ENCODE data around the gene NFIB.

The NFIB gene

DNA sequence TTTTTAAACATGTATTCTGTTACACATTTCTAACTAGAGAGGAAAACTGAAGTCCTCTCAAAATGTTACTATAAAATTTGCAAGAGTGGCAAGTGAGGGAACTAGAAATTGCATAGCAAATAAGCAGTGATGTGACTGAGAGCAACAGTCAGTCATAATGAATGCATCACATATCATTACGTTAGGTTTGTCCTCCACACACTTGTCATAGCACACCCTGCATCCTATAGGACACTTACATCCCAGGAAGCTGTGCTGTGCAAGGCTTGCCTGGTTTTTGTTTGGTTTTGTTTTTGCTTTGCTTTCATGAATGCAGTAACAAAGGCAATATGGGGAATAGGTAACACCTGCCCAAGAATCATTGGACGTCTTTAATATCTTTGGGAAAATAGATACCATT, 10.8 kb downstream of the NFIB start:
- DNase-seq: no peak

- no peak for DNase-seq
Measured at GRCh38 chr9:14302405-14302804, 11.5 kb downstream of the NFIB start.

GRCh38 chr9:14301583-14302021, 12.3 kb downstream of the NFIB start:
- DNase-seq: no peak

DNA sequence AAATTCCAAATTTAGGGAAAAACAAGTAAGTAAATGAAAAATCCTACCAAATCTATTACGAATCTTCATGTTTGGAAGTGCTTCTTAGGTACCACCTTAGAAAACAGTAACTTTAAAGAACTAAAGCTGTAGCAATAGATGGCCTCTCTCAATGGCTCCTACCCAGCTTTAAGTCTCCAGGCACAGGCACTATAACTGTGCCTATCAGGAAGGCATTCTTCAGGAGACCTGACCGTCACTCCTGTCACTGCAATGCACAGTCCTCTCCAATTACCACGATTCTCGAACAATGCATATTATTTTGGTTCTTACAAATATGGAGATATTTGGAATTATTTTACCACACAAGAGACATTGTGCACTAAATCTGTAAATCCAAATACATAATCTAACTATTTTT, 12.9 kb downstream of the NFIB start:
- no peak for DNase-seq

- DNase-seq: no peak
Measured at GRCh38 chr9:14300588-14300987, 13.4 kb downstream of the NFIB start.

DNA sequence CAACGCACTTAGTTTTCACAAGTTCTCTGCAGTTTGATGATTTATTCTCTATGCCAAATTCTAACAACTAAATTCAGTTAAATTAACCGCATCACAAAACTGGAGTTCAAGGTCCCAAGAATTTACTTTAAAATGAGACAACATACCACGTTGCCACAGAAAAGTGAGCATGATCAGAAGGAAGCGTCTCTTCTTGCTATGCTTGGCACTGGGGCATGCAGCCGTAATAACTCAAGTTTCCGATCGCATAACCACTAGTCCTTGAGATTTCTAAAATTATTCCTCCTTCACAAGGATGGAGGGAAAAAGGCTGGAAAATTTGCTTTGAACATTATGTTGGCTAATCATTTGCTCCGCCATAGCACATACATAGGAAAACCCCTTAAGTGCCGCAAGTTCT, 13.9 kb downstream of the NFIB start:
- DNase-seq: no peak

GRCh38 chr9:14298601-14299022, 15.3 kb downstream of the NFIB start:
- DNase-seq: no peak

- no peak for DNase-seq
Measured at GRCh38 chr9:14296495-14297113, 17.3 kb downstream of the NFIB start.

- DNase-seq: no peak
Measured at GRCh38 chr9:14294659-14295058, 19.3 kb downstream of the NFIB start.

DNA sequence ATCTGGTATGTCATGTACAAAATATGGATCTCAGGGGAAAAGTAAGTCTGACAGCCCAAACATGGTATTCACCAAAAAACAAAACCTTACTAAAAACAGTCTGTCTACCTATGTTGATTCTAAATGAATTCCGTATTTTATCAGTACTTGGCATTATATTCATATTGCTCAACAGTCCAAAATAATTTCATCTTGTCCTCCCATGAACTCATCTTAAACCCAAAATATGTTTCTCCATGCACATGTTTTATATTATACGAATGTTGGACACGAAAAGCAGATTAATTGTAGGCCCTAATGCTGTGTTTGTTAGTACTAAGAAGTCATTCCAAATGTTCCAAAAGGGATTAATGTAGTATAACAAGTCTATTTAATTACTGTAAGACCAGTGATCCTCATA, 20.1 kb downstream of the NFIB start:
- no peak for DNase-seq

DNA sequence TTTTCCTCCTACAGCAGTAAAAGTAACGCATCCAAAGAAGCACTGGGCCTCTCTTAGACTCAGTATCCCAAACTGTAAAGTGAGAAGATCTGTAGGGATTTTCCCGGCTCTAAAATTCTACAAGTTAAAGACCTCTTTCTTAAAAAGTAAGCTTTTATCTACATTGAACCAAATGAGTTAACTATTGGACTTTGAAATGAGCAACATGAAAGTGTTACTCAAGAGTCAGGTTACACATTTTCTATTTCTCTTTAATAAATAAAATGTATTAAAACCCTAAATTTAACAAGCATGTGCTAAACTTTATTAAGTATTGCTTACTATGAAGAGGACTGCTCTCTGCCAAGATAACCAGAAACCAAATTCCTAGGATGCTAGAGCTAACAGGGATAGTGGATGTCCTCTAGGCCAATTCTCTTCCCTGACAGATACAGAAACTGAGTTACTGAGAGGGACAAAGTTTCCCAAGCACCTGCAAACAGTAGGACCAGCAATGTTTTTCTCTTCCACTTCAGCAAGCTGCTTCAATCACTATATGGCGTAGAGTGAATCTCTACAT, 21.7 kb downstream of the NFIB start:
- DNase-seq: no peak

DNA sequence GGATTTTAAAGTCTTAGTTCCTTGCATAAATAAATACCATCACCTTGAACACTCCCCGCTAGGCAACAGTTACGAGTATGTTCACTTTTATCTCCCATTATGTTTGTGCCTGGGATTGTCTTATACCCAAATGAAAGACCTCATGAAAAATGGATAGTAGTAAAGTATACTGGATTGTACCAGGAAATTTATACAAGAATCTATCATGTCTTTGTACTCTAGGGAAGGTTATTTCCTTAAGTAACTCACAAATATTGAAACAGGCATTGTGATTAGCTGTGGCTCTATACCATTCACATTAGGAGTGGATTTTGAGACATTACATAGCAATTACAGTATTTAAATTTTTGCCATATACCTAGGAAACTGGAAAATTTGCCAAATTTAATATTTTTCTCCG, 24.0 kb downstream of the NFIB start:
- DNase-seq: no peak

DNA sequence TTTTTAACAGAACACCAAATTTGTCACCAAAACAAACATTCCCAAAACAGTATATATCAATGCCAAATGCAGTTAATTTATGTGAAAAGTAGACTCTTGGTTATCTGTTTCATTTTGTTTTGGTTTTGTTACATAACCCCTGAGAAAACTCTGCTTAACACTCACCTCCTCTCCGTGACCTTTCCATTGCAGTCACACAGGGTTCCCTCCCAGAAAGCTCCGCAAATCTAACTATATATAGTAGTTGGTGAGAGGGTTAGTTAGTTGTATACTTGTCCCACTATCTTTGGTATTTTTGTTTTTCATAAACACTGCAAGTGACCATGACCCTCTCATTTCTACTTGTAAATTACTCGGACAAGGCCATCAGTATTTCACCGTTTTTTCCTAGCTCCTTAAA, 25.5 kb downstream of the NFIB start:
- no peak for DNase-seq

- DNase-seq: no peak
Measured at GRCh38 chr9:14286121-14286520, 27.8 kb downstream of the NFIB start.

DNA sequence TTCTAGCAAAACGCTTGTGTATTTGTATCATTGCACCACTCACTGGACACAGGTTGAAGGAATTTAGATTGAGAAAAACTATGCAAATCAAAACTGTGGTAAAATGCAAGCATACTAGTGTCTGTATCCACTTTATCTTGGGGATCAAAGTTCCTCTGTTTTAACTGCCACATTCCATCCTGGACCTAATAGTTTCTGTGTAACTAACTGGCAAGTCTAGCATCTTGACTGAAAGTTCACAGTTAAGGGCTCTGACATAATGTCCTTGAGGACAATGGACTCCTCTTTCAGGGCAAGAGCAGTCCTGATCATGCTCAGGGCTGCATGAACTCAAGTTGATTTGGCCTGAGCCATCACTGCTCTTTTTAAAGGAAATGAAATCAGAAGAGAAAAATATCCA, 30.7 kb downstream of the NFIB start:
- DNase-seq: no peak

- no peak for DNase-seq
Measured at GRCh38 chr9:14281876-14282275, 32.1 kb downstream of the NFIB start.

DNA sequence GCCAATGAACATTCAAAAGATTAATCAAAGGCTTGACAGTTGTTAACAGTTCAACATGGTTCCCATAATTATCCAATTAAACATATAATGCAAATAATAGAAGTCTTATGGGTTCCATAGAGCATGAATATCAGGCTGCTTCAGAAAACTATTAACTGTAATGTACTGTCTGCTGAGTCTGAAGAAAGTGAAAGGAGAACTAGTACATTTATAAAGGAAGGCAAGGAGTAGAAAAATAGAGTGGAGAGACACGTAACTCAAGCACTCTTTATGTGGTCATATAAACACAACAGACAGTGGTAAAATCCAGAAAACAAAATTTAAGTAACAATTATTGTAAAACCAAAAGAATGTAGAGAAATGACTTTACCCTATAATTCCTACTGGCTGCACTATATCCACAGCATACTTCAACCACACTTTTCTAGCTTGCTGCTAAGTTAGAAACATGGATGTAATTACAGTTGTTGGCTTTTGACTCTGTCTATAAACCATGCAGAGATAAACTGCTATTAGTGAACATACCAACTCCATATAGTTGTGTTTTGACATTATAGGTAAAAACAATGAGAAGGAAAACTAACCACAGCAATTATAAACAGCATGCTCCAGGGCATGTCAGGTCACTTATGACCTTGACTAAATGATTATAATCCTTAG, 32.7 kb downstream of the NFIB start:
- no peak for DNase-seq

DNA sequence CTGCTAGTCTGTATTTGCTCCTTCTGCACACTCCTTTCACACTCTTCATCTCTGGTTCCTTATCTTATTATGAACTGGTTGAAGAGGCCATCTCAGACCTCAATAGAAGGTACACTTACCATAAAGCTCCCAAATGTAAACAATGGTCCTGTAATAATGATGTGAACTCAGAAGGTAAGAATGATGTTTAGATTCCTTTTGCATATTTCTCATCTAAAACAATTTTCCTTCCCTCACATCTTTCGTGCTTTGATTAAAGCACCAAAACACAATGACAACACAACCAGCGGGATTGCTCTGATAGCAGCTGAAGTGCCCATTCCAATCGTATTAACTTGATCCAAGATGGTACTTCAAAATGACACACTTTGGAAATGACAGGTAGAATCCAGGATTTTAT, 34.3 kb downstream of the NFIB start:
- no peak for DNase-seq

GRCh38 chr9:14278291-14278721, 35.6 kb downstream of the NFIB start:
- DNase-seq: no peak

DNA sequence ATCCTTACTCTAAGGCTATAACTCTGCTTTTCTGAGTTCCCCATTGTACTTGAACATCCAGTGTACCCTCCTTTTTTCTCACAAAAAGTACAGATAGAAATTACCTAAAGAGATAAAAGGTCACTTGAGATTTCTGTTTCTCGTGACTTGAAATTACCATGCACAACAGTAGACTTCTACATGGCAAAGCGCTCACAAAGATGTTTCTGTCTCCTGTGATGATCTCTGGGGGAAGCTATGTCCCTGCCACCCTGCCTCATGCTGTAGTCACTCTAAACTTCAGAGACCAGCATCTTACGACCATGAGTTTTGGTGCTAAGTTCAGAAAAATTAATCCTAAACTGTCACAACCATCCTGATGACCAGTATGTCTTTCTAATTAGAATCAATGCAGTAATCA, 36.2 kb downstream of the NFIB start:
- DNase-seq: no peak

DNA sequence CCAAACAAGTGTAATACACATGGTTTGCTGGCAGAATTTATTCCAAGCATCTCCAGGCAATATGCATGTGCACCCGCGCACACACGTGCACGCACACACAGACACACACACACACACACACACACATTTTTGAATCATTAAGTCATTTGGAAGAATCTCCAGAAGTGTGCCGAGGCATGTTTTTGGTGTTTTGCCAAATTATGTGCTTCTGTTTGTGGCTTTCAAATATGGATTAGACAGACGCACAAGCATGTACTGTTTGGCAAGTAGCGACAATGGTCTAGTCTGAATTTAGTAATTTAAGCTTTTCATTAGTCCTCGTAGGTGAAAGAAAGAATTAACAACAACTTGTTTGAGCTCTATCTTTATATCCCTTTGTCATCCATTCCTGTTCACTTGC, 36.7 kb downstream of the NFIB start:
- DNase-seq: no peak

DNA sequence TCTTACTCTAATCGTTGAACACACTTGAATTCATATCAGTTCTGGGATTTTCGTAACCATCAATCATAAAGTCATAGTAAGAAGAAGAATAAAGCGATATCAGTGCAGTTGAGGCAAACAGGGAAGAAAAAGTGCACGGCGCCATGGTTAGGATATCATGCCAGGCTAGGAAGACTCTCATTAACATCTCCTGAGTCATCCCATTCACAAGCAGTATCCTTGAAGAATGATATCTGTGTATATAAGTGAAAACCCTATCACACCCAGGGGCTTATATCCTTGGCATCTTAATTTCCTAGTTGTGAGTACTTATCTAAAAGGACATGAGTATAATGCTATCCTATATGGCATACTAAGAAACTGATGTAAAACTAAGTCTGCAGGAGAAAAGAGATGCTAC, 38.6 kb downstream of the NFIB start:
- no peak for DNase-seq

DNA sequence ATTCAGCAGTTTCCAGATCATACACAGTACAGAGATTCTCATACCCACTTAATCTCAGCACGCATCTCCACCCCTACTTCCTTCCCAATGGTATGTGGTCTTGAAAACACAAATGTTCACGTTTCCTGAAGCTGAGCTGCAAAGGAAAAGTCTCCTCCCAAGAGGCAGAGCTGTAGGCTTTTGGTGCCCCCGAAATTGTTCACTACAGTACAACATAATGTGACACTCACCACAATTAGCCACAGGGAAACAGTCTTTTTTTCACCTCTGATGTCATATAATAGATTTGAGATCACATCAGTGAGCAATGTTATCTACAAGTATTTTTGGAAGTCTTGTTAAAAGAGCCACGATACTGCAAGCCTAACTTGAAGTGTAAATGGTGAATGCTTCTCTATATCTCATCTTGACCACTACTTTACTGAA, 40.2 kb downstream of the NFIB start:
- DNase-seq: no peak

GRCh38 chr9:14272927-14273528, 40.9 kb downstream of the NFIB start:
- no peak for DNase-seq

All from activated CD4-positive, alpha-beta T cell treated with anti-CD3 and anti-CD28 coated beads, Interleukin-10, Interleukin-2, amounts not matched to agents 100 ng/mL and 50 ng/mL, durations not matched to agents 16 hours and 8 hours (primary cell).